Measurements from ENCODE around the gene SEMA6B.

- TF ChIP-seq POLR2A (IDR thresholded peaks at IDR 0.05; ENCODE audit: low read depth, low read length) (no peak), POLR2AphosphoS5 (IDR thresholded peaks at IDR 0.05; ENCODE audit: low read depth, low read length) (no peak), TAF1 (IDR thresholded peaks at IDR 0.05; ENCODE audit: low read depth, low read length) (no peak), SPI1 (IDR thresholded peaks at IDR 0.05; ENCODE audit: low read depth, low read length) (no peak), POU2F2 (IDR thresholded peaks at IDR 0.05; ENCODE audit: low read depth, low read length) (no peak), PAX5 (IDR thresholded peaks at IDR 0.05; ENCODE audit: insufficient read depth, low read length, severe bottlenecking) (no peak)
Observed at GRCh38 chr19:4497770-4498389, 61.6 kb downstream of the SEMA6B start.
